OCI-LY7 (cell line): ENCODE measurements around the gene DYNLRB1. TPM values are rescaled to one million over a fixed set of nuclear protein-coding genes. Genes with fewer than 3 reads are reported as not detected.
A peak's percentile ranks its signal among the peaks of the same experiment; 100 is the strongest.

Source experiments
- BruUV-seq: library from RNA; stranded (reverse); fragments of 400-500 nt; replicated peaks from 2 replicates; lab custom pipeline; 2021; lab: Mats Ljungman, UMichigan
- CTCF ChIA-PET: fragments of 300-600 bp; sonication (Branson Sonifier 250); formaldehyde crosslinking; loops from one replicate; lab custom pipeline; 2022; ENCODE audit warnings: antibody characterized with exemption; ENCODE audit not compliant: unreplicated experiment; lab: Charles Lee
- POLR2A ChIA-PET: fragments of 300-600 bp; sonication (Branson Sonifier 250); formaldehyde crosslinking; loops from one replicate; lab custom pipeline; 2022; ENCODE audit warnings: antibody characterized with exemption; lab: Charles Lee
- DNase-seq: peaks from one replicate; pipeline ENCODE4 v3.0.0-alpha.2; 2015; ENCODE audit warnings: low spot score
- H2AFZ ChIP-seq: fragments of 200-600 bp; sonication (generic), shearing (Covaris generic); 2 replicates; pipeline ENCODE4 v1.6.1; 2014; ENCODE audit warnings: mild to moderate bottlenecking, antibody characterized with exemption, low read length, moderate library complexity
- H3K27ac ChIP-seq: fragments of 200-600 bp; sonication (generic); 2 replicates; pipeline ENCODE4 v1.5.1; 2014; ENCODE audit warnings: mixed run types, low read depth, mild to moderate bottlenecking, moderate library complexity, low read length, inconsistent platforms; ENCODE audit not compliant: poor library complexity, severe bottlenecking
- H3K36me3 ChIP-seq: fragments of 200-600 bp; sonication (generic); 2 replicates; pipeline ENCODE4 v1.6.1; 2014; ENCODE audit warnings: mild to moderate bottlenecking, antibody characterized with exemption, low read length, moderate library complexity, mixed read lengths; ENCODE audit not compliant: insufficient read depth
- H3K4me1 ChIP-seq: fragments of 200-600 bp; sonication (generic); 2 replicates; pipeline ENCODE4 v1.5.1; 2014; ENCODE audit warnings: mild to moderate bottlenecking, low read length; ENCODE audit not compliant: insufficient read depth, poor library complexity, severe bottlenecking
- H3K4me2 ChIP-seq: fragments of 200-600 bp; sonication (generic); 2 replicates; pipeline ENCODE4 v1.6.1; 2014; ENCODE audit warnings: mild to moderate bottlenecking, low read length
- H3K4me3 ChIP-seq: fragments of 200-600 bp; sonication (generic); 2 replicates; pipeline ENCODE4 v1.5.1; 2014; ENCODE audit warnings: mild to moderate bottlenecking, low read depth, low read length; ENCODE audit not compliant: poor library complexity, severe bottlenecking
- H3K79me2 ChIP-seq: fragments of 200-600 bp; sonication (generic); 2 replicates; pipeline ENCODE4 v1.6.1; 2016; ENCODE audit warnings: low read depth, mild to moderate bottlenecking, low read length, moderate library complexity, mixed read lengths; ENCODE audit not compliant: insufficient read depth
- H3K9me2 ChIP-seq: fragments of 200-600 bp; sonication (generic); 2 replicates; pipeline ENCODE4 v1.6.1; 2016; ENCODE audit warnings: mild to moderate bottlenecking, low read length, mixed read lengths; ENCODE audit not compliant: insufficient read depth
- H3K9me3 ChIP-seq: fragments of 200-600 bp; sonication (generic); 2 replicates; pipeline ENCODE4 v1.6.1; 2014; ENCODE audit warnings: mild to moderate bottlenecking, mixed run types, low read length, mixed read lengths
- H4K20me1 ChIP-seq: fragments of 200-600 bp; sonication (generic); 2 replicates; pipeline ENCODE4 v1.6.1; 2014; ENCODE audit warnings: mild to moderate bottlenecking, antibody characterized with exemption, low read length, moderate library complexity, mixed read lengths; ENCODE audit not compliant: insufficient read depth
- EZH2phosphoT487 ChIP-seq: fragments of 200-600 bp; sonication (generic); IDR thresholded peaks from 2 replicates; pipeline ENCODE4 v1.6.1; 2018; ENCODE audit warnings: low read depth, borderline replicate concordance, mild to moderate bottlenecking, mixed run types, antibody characterized with exemption, low read length, moderate library complexity, mixed read lengths
- intact Hi-C: fragments of 100-400 bp; cut with micrococcal nuclease; formaldehyde crosslinking; loops from one replicate; pipeline ENCODE4 v1.10.0; 2022; ENCODE audit not compliant: unreplicated experiment
- total RNA-seq, 2 experiments: library from RNA; depleted of rRNA in 1 of 2; stranded (reverse); fragments of >200 nt in 1 of 2; shearing (Covaris generic) in 1 of 2; gene quantifications; 2 replicates each; pipeline ENCODE4 v1.2.3, GENCODE V29; 2014 to 2022
- TF ChIP-seq, protein P1 (sequence below): fragments of 200-600 bp; sonication (generic); conservative IDR thresholded peaks from 2 replicates; pipeline ENCODE4 v1.5.1; 2014; ENCODE audit warnings: mild to moderate bottlenecking, antibody characterized with exemption, low read length, moderate library complexity, mixed read lengths

Gene DYNLRB1
- total RNA-seq, 2 experiments from 2014 or later, result 94.2 to 128 TPM

DNA sequence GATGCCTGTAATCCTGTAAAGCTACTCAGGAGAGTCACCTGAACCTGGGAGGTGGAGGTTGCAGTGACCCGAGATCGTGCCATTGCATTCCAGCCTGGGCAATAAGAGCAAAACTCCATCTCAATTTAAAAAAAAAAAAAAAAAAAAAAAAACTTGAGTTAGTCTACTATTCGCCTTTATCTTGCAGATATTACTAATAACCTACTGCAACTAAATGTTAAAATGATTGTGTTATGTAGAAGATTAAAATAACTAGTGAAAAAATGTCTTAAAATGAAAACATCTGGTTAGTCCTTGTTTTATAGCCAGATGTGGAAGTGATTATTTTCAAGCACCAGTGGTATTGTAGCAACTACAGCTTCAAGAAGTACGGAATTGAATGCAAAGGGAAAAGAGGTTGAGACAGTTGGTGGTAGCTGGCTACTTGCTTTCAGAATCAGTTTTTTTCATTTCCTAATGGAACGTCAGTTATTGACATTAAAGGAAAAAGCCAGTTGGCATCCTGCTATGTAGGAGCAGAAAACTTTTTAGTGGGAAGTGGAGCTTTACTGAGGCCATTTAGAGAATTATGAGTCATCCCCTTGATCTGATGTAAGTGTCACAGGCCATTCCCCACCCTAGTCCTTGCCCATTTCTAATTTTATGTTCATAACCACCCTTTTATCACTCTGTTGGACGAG lies 43.8 kb upstream of the DYNLRB1 start:
- no TSS peak for BruUV-seq
- no peak for DNase-seq
- TF ChIP-seq EZH2phosphoT487, result no peak
- TF ChIP-seq, protein P1, sequence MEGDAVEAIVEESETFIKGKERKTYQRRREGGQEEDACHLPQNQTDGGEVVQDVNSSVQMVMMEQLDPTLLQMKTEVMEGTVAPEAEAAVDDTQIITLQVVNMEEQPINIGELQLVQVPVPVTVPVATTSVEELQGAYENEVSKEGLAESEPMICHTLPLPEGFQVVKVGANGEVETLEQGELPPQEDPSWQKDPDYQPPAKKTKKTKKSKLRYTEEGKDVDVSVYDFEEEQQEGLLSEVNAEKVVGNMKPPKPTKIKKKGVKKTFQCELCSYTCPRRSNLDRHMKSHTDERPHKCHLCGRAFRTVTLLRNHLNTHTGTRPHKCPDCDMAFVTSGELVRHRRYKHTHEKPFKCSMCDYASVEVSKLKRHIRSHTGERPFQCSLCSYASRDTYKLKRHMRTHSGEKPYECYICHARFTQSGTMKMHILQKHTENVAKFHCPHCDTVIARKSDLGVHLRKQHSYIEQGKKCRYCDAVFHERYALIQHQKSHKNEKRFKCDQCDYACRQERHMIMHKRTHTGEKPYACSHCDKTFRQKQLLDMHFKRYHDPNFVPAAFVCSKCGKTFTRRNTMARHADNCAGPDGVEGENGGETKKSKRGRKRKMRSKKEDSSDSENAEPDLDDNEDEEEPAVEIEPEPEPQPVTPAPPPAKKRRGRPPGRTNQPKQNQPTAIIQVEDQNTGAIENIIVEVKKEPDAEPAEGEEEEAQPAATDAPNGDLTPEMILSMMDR, result no peak
- no peaks in the 10 kb centered on the region for H3K9me2 ChIP-seq
- no peak overlapping the region for H2AFZ ChIP-seq
- intact Hi-C loops, result no loop called here
- no peaks in the 10 kb centered on the region for H3K79me2 ChIP-seq
- ChIA-PET CTCF (no interaction called here), POLR2A (interaction anchor here (0.5 kb wide), 1 partner anchor 20 kb away, joined by 5 read pairs; no protein-coding TSS in a partner anchor)
- no peaks in the 10 kb centered on the region for H4K20me1 ChIP-seq
- H3K4me2 ChIP-seq, result no peak overlapping the region
- H3K9me3 ChIP-seq, result no peaks in the 10 kb centered on the region
- H3K4me3 ChIP-seq, result no peak overlapping the region
- H3K36me3 ChIP-seq, result peaks cover 50% of the 10 kb centered on the region
- no peaks in the 10 kb centered on the region for H3K4me1 ChIP-seq
- H3K27ac ChIP-seq, result no peak overlapping the region

- no peak overlapping the region for H3K4me3 ChIP-seq
- POLR2A ChIA-PET, result no interaction called here
- peak; percentile 65 for DNase-seq
- H3K9me2 ChIP-seq, result no peaks in the 10 kb centered on the region
- H3K79me2 ChIP-seq, result no peaks in the 10 kb centered on the region
- TF ChIP-seq, protein P1, result peak; percentile 83
- TF ChIP-seq EZH2phosphoT487, result no peak
- BruUV-seq, result no TSS peak
- no peak overlapping the region for H3K27ac ChIP-seq
- no peak overlapping the region for H3K4me2 ChIP-seq
- H4K20me1 ChIP-seq, result no peaks in the 10 kb centered on the region
- no peak overlapping the region for H2AFZ ChIP-seq
- no peaks in the 10 kb centered on the region for H3K4me1 ChIP-seq
- peaks cover 56% of the 10 kb centered on the region for H3K36me3 ChIP-seq
- CTCF ChIA-PET, result interaction anchor here (0.6 kb wide), 1 partner anchor 49 kb away, joined by 3 read pairs; no protein-coding TSS in a partner anchor
- no peaks in the 10 kb centered on the region for H3K9me3 ChIP-seq
- intact Hi-C loops, result loop anchor here (1.0 kb wide), 1 partner anchor 161 kb away; no protein-coding TSS in a partner anchor
Observed at GRCh38 chr20:34473262-34473883, 42.8 kb upstream of the DYNLRB1 start.
